Esophagus squamous epithelium (tissue), 5 donors: Measurements from ENCODE around the gene ZHX3. TPM values are rescaled to one million over a fixed set of nuclear protein-coding genes. Genes with fewer than 3 reads are reported as not detected.
A peak's percentile ranks its signal among the peaks of the same experiment; 100 is the strongest.

Experiments
- DNase-seq: peaks from one replicate; lab custom pipeline; 2025; lab: John Stamatoyannopoulos, UW
- H3K27ac ChIP-seq, 4 donors: fragments of 200-600 bp; sonication (generic); one replicate each; pipeline ENCODE4 v1.5.1; 2016 to 2019; ENCODE audit warnings: mild to moderate bottlenecking in 1 of 4
- H3K27me3 ChIP-seq, 4 donors: fragments of 200-600 bp; sonication (generic); 1 replicate in 3 of 4; 2 replicates in 1 of 4; pipeline versions ENCODE4 v1.5.1 to v1.6.0; 2017 to 2021; ENCODE audit warnings: antibody characterized with exemption in 1 of 4
- H3K36me3 ChIP-seq, 3 donors: fragments of 200-600 bp; sonication (generic); one replicate each; pipeline ENCODE4 v1.5.1; 2016 to 2019
- H3K4me1 ChIP-seq, 3 donors: fragments of 200-600 bp; sonication (generic); one replicate each; pipeline ENCODE4 v1.5.1; 2017 to 2019
- H3K4me3 ChIP-seq, 4 donors: fragments of 200-600 bp; sonication (generic); 1 replicate in 3 of 4; 2 replicates in 1 of 4; pipeline ENCODE4 v1.5.1; 2016 to 2019; ENCODE audit warnings: mild to moderate bottlenecking in 2 of 4, moderate library complexity in 1 of 4
- H3K9me3 ChIP-seq, 3 donors: fragments of 200-600 bp; sonication (generic); one replicate each; pipeline ENCODE4 v1.5.1; 2016 to 2019
- POLR2A ChIP-seq, 4 donors: fragments of 450-650 bp; IDR thresholded peaks; one replicate each; pipeline ENCODE4 v1.6.1; 2017; ENCODE audit warnings: antibody characterized with exemption in 4 of 4, mild to moderate bottlenecking in 4 of 4, moderate library complexity in 3 of 4
- WGBS, 2 donors: methylation state at CpG; one replicate each; pipeline ENCODE4 v1.1.5; 2018; 5-methylcytosine and 5-hydroxymethylcytosine counted together
- intact Hi-C: fragments of 100-400 bp; cut with DNase I; formaldehyde crosslinking; loops from one replicate; pipeline ENCODE4 v1.15.0; 2022
- total RNA-seq, 4 donors: library from RNA; depleted of rRNA; stranded (reverse); fragments of >200 nt; gene quantifications; one replicate each; pipeline ENCODE4 v1.1.0, GENCODE V29; 2016
- TF ChIP-seq, protein P1 (sequence below), 6 experiments: fragments of 450-650 bp in 4 of 6; fragments of 200-600 bp in 2 of 6; sonication (generic) in 2 of 6; IDR thresholded peaks; one replicate each; pipeline ENCODE4 v1.5.1; 2016 to 2019; ENCODE audit warnings: antibody characterized with exemption in 6 of 6, mild to moderate bottlenecking in 4 of 6, moderate library complexity in 4 of 6
- donor health status: DM: yes; HTN: yes; CAD: no.

The ZHX3 gene
- total RNA-seq, 4 donors from 2014 or later: 13.6 to 30.3 (median 15.5) TPM

- Histone ChIP-seq H3K9me3 (no peaks in the 10 kb centered on the region), H3K4me1 (peaks cover 11 to 98% (median 68%) of the 10 kb centered on the region in 3 donors), H3K4me3 (no peak overlapping the region), H3K27ac (peak overlapping the region in 2 of 4 donors; percentile 19 to 30), H3K27me3 (no peaks in the 10 kb centered on the region), H3K36me3 (peaks cover 0 to 9% (median 0%) of the 10 kb centered on the region in 3 donors)
- TF ChIP-seq, protein P1, sequence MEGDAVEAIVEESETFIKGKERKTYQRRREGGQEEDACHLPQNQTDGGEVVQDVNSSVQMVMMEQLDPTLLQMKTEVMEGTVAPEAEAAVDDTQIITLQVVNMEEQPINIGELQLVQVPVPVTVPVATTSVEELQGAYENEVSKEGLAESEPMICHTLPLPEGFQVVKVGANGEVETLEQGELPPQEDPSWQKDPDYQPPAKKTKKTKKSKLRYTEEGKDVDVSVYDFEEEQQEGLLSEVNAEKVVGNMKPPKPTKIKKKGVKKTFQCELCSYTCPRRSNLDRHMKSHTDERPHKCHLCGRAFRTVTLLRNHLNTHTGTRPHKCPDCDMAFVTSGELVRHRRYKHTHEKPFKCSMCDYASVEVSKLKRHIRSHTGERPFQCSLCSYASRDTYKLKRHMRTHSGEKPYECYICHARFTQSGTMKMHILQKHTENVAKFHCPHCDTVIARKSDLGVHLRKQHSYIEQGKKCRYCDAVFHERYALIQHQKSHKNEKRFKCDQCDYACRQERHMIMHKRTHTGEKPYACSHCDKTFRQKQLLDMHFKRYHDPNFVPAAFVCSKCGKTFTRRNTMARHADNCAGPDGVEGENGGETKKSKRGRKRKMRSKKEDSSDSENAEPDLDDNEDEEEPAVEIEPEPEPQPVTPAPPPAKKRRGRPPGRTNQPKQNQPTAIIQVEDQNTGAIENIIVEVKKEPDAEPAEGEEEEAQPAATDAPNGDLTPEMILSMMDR (IDR thresholded peaks at IDR 0.05): no peak
- TF ChIP-seq POLR2A (IDR thresholded peaks at IDR 0.05): no peak
- WGBS, 2 donors: 77 to 87% methylated on average over 7 of the region's 7 CpGs
- intact Hi-C loops: no loop called here
- DNase-seq: no peak
These were observed 162.3 kb downstream of the ZHX3 start for GRCh38 chr20:41155261-41155660.

DNA sequence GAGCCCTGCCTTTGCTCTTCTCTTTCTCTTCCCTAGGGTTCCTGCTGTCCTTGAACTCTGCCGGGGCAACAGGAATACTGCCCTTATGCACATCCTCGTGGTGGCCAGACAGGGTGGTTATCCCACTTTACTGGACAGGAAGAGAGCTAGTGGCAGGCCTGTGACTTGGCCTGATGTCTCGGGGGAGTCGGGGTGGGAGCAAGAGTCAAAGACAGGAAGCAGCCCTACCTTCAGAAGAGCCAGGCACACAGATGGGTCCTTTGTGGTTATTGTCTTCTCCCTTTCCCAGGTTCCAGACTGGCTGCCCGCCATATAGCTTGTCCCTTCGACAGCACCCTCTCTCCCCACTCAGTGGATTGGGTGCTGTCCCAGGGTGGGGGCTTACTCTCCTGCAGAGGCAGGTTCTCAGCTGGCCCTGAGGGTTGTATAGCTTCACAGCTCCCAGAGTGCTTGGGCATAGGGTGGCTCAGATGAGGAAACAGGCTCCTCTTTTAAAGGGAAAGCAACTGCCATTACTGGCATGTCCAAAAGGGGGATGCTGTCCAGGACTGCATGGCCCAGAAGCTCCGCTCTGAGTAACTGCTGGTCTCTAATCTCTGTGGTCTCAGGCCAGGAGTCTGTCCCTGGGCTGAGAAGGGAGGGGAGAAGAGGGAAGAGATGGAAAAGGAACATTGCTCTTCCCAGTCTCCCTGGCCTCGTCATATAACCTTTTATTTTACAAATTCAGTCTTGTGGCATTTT lies 162.9 kb downstream of the ZHX3 start:
- 50 to 73% methylated on average over 2 to 4 of the region's 8 CpGs for WGBS, 2 donors
- Histone ChIP-seq H3K9me3 (no peaks in the 10 kb centered on the region), H3K4me3 (no peak overlapping the region), H3K27ac (peak overlapping the region in 2 of 4 donors; percentile 19 to 30), H3K4me1 (peaks cover 17 to 100% (median 75%) of the 10 kb centered on the region in 3 donors), H3K36me3 (peaks cover 0 to 2% (median 0%) of the 10 kb centered on the region in 3 donors), H3K27me3 (no peaks in the 10 kb centered on the region)
- intact Hi-C loops: no loop called here
- no peak for DNase-seq
- TF ChIP-seq POLR2A (IDR thresholded peaks at IDR 0.05): no peak
- TF ChIP-seq, protein P1 (IDR thresholded peaks at IDR 0.05): no peak

GRCh38 chr20:41152108-41152757 lies 165.3 kb downstream of the ZHX3 start:
- intact Hi-C loops: no loop called here
- WGBS, 2 donors: 53 to 64% methylated on average over 5 of the region's 5 CpGs
- H3K27ac ChIP-seq: peak overlapping the region in 3 of 4 donors; percentile 18 to 51 (median 48)
- TF ChIP-seq, protein P1 (IDR thresholded peaks at IDR 0.05): no peak
- no peak for TF ChIP-seq POLR2A (IDR thresholded peaks at IDR 0.05)
- H3K4me3 ChIP-seq: no peak overlapping the region
- peaks cover 25 to 100% (median 83%) of the 10 kb centered on the region in 3 donors for H3K4me1 ChIP-seq
- no peaks in the 10 kb centered on the region for H3K9me3 ChIP-seq
- H3K27me3 ChIP-seq: no peaks in the 10 kb centered on the region
- H3K36me3 ChIP-seq: no peaks in the 10 kb centered on the region
- no peak for DNase-seq

DNA sequence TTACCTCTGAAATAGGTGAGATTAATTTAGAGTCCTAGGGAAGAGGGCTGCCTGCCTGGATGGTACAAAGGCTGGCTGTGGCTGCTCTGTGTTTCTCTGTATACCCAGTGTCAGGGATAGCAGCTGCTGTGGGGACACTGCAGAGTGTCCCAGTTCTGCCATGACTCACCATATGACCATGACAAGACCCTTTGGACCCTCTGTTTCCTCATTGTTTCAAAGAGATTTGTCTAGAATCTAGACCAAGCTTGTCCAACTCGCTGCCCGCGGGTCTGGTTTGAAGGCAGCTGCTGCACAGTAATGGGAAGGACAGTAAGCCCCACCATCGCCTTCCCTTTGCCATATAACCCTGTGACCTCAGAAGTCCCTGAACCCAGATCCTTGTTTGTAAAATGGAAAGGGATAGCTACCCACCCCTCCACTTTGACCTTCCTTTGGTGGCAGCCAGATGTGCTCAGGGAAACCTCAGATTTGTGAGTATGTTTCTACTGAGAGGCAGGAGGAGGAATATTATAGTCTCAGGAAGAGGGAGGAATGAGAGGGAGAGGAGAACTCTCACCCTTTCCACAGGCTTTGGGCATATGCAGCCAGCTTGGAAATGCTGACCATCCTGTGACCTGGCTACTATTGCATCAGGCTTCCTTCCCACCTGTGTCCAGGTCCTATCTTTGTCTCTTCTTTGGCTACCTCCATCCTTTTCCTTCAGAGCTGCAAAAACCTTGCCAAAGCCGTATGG lies 166.2 kb downstream of the ZHX3 start:
- WGBS, 2 donors: 100% methylated on average over 2 of the region's 5 CpGs; no CpG with 5 or more reads in 1 of the 2 donors
- H3K4me3 ChIP-seq: no peak overlapping the region

More for the DNA sequence above, 166.2 kb downstream of the ZHX3 start:
- Histone ChIP-seq H3K27ac (peak overlapping the region in 2 of 4 donors; percentile 49 to 51), H3K4me1 (peaks cover 19 to 100% (median 83%) of the 10 kb centered on the region in 3 donors), H3K9me3 (no peaks in the 10 kb centered on the region), H3K36me3 (no peaks in the 10 kb centered on the region), H3K27me3 (no peaks in the 10 kb centered on the region)
- intact Hi-C loops: no loop called here
- no peak for TF ChIP-seq POLR2A (IDR thresholded peaks at IDR 0.05)
- TF ChIP-seq, protein P1 (IDR thresholded peaks at IDR 0.05): no peak
- DNase-seq: no peak
